Measurements from ENCODE around the gene MR1. TPM values are rescaled to one million over a fixed set of nuclear protein-coding genes. Genes with fewer than 3 reads are reported as not detected.

Gene MR1
- total RNA-seq: 1 to 10 TPM; 3.0 to 8.7 TPM

- peak; percentile 30 for DNase-seq
- Histone ChIP-seq H3K9me3 (no peaks in the 10 kb centered on the region), H3K36me3 (no peaks in the 10 kb centered on the region), H3K27me3 (no peaks in the 10 kb centered on the region), H3K9ac (ENCODE audit: low read depth in 2 of 2, low read length in 2 of 2) (peak within 1 kb of the TSS; percentile 61 to 70), H3K27ac (peak within 1 kb of the TSS; percentile 92), H3K4me3 (peak within 1 kb of the TSS; percentile 30), H3K4me1 (peaks cover 3% of the 10 kb centered on the region)
- TF ChIP-seq, protein P1, sequence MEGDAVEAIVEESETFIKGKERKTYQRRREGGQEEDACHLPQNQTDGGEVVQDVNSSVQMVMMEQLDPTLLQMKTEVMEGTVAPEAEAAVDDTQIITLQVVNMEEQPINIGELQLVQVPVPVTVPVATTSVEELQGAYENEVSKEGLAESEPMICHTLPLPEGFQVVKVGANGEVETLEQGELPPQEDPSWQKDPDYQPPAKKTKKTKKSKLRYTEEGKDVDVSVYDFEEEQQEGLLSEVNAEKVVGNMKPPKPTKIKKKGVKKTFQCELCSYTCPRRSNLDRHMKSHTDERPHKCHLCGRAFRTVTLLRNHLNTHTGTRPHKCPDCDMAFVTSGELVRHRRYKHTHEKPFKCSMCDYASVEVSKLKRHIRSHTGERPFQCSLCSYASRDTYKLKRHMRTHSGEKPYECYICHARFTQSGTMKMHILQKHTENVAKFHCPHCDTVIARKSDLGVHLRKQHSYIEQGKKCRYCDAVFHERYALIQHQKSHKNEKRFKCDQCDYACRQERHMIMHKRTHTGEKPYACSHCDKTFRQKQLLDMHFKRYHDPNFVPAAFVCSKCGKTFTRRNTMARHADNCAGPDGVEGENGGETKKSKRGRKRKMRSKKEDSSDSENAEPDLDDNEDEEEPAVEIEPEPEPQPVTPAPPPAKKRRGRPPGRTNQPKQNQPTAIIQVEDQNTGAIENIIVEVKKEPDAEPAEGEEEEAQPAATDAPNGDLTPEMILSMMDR (IDR thresholded peaks at IDR 0.05): no peak
- intact Hi-C loops (cut with DNase I): no loop called here
Measured at GRCh38 chr1:181033799-181034451, at the start of gene MR1. Gene MR1, plus strand, starts transcription at chr1:181033983. Its CDS starts 25 bp downstream, at chr1:181034008.

- TF ChIP-seq, protein P1 (IDR thresholded peaks at IDR 0.05): no peak
- intact Hi-C loops (cut with DNase I): no loop called here
- no peak for DNase-seq
- Histone ChIP-seq H3K4me1 (no peaks in the 10 kb centered on the region), H3K9me3 (no peaks in the 10 kb centered on the region), H3K9ac (ENCODE audit: low read depth in 2 of 2, low read length in 2 of 2) (no peak overlapping the region), H3K27me3 (no peaks in the 10 kb centered on the region), H3K36me3 (peaks cover 6% of the 10 kb centered on the region), H3K4me3 (no peak overlapping the region), H3K27ac (no peak overlapping the region)
Measured at GRCh38 chr1:180988253-180988752, 45.5 kb upstream of the MR1 start.

- Histone ChIP-seq H3K27ac (no peak overlapping the region), H3K9ac (ENCODE audit: low read depth in 2 of 2, low read length in 2 of 2) (no peak overlapping the region), H3K9me3 (no peaks in the 10 kb centered on the region), H3K4me1 (no peaks in the 10 kb centered on the region), H3K36me3 (no peaks in the 10 kb centered on the region), H3K4me3 (no peak overlapping the region), H3K27me3 (no peaks in the 10 kb centered on the region)
- TF ChIP-seq, protein P1 (IDR thresholded peaks at IDR 0.05): no peak
- DNase-seq: no peak
- intact Hi-C loops (cut with DNase I): no loop called here
Measured at GRCh38 chr1:180994262-180994661, 39.5 kb upstream of the MR1 start.

DNA sequence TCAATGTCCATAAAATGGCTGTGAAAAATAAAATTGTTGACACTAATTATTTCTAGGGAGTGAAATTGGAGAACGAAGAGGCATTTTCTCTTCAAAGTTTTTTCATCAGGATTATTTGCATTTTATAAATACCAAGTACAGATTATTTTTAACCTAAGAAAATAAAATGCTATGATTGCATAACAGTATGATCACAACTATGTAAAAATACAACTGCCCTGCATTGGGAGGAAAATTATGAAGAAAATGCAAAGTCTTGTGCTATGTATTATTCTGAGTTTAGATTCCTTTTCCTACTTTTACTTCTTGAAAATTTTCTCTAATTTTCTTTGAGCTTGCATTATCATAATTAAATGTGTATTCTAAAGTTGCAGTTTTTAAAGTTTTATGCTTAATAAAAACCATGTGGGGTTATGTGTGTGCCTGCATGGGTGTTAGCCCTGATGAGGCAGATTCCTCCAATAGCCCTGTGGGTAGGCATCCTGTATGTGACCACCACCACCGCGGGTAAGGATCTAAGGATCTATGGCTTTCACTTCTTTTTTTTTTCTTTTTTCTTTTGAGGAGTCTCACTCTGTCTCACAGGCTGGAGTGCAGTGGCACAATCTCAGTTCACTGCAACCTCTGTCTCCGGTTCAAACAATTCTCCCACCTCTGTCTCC, 35.8 kb upstream of the MR1 start:
- H3K9ac ChIP-seq (ENCODE audit: low read depth in 2 of 2, low read length in 2 of 2): no peak overlapping the region
- H3K9me3 ChIP-seq: no peaks in the 10 kb centered on the region
- H3K36me3 ChIP-seq: no peaks in the 10 kb centered on the region
- no peak for DNase-seq
- no peak overlapping the region for H3K4me3 ChIP-seq
- no peaks in the 10 kb centered on the region for H3K4me1 ChIP-seq
- H3K27ac ChIP-seq: no peak overlapping the region
- TF ChIP-seq, protein P1 (IDR thresholded peaks at IDR 0.05): no peak
- intact Hi-C loops (cut with DNase I): no loop called here
- no peaks in the 10 kb centered on the region for H3K27me3 ChIP-seq

DNA sequence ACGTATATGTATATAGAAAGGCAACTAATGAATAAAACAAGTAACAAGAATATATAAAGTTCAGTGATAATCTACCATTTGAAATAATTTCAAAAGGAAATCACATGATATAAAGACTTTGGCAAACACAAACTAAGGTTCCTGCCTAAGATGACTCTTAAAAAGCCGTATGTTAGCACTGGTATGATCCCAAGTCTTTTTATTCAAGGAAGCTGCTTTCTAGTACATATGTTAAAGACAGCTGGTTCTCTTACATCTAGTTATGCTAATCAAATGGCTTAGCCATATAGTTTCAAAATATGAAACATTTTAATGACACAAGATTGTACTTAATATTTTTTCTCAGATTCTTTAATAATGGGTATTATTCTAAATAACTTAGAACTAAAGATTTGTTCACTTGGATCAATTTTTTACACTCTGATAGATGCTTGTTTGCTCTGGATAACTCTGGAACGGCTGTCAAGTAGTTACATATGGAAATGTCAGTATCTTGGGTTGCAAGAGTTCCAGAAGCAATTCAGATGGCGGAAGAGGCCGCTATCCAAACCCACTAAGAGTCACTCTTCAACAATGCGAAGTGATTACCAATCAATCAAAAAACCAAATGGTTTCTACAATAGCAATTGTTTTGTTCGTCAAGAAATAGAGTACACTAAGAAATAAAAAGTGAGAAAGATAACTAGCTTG, 32.5 kb upstream of the MR1 start:
- H3K27me3 ChIP-seq: no peaks in the 10 kb centered on the region

More for the DNA sequence above, 32.5 kb upstream of the MR1 start:
- TF ChIP-seq, protein P1 (IDR thresholded peaks at IDR 0.05): no peak
- Histone ChIP-seq H3K36me3 (no peaks in the 10 kb centered on the region), H3K9me3 (no peaks in the 10 kb centered on the region), H3K9ac (ENCODE audit: low read depth in 2 of 2, low read length in 2 of 2) (no peak overlapping the region), H3K4me3 (no peak overlapping the region), H3K4me1 (no peaks in the 10 kb centered on the region), H3K27ac (no peak overlapping the region)
- DNase-seq: no peak
- intact Hi-C loops (cut with DNase I): no loop called here

Measured in colonic mucosa (tissue), 4 donors.